AG09319 (cell line): ENCODE results near the gene GALNT9.

Experiments used
- DNase-seq: peaks from one replicate; pipeline ENCODE4 v3.0.0-alpha.2; 2010; ENCODE audit warnings: low read depth; ENCODE audit errors: extremely low read depth
- CTCF ChIP-seq: IDR thresholded peaks from 2 replicates; pipeline ENCODE4 v1.5.1; 2011; ENCODE audit warnings: low read depth, mild to moderate bottlenecking, inconsistent platforms, low read length, moderate library complexity

Gene GALNT9

GRCh38 chr12:132311201-132311915 lies 18.0 kb downstream of the GALNT9 start:
- no peak for DNase-seq
- TF ChIP-seq CTCF: no peak

- no peak for TF ChIP-seq CTCF
- no peak for DNase-seq
These were observed 19.0 kb downstream of the GALNT9 start for GRCh38 chr12:132310181-132311040.

- no peak for DNase-seq
These were observed 19.7 kb downstream of the GALNT9 start for GRCh38 chr12:132309596-132310086.

GRCh38 chr12:132308853-132309595 lies 20.4 kb downstream of the GALNT9 start:
- DNase-seq: no peak
- no peak for TF ChIP-seq CTCF

More at GRCh38 chr12:132309596-132310086, 19.7 kb downstream of the GALNT9 start:
- TF ChIP-seq CTCF: no peak

GRCh38 chr12:132307976-132308852 lies 21.2 kb downstream of the GALNT9 start:
- DNase-seq: no peak
- TF ChIP-seq CTCF: no peak

GRCh38 chr12:132306885-132307191 lies 22.6 kb downstream of the GALNT9 start:
- no peak for DNase-seq
- TF ChIP-seq CTCF: no peak
